Measurements from ENCODE around the gene RAD23A. TPM values are rescaled to one million over a fixed set of nuclear protein-coding genes. Genes with fewer than 3 reads are reported as not detected.
A peak's percentile ranks its signal among the peaks of the same experiment; 100 is the strongest.
"Not testable (repeated sequence)": the region's sequence is repeated elsewhere in the genome, so short reads cannot be mapped to it uniquely, and the experiment has no call there.

RAD23A gene
- 197 and 202 TPM in 2 replicates for total RNA-seq

- H3K4me3 Mint-ChIP-seq, result peak within 1 kb of the TSS; percentile 92
- peaks cover 48% of the 10 kb centered on the region for H3K4me1 Mint-ChIP-seq (ENCODE audit: low read depth)
- H3K27me3 Mint-ChIP-seq (ENCODE audit: insufficient read depth), result no peaks in the 10 kb centered on the region
- peak; percentile 98 for DNase-seq (ENCODE audit: low spot score)
- peak within 1 kb of the TSS; percentile 94 for H3K27ac Mint-ChIP-seq
- no peaks in the 10 kb centered on the region for H3K9me3 Mint-ChIP-seq
- H3K36me3 Mint-ChIP-seq (ENCODE audit: low read depth), result peaks cover 53% of the 10 kb centered on the region
- intact Hi-C loops (cut with micrococcal nuclease), result loop anchor here (1.0 to 2.0 kb wide), 3 partner anchors 9 to 205 kb away; partner anchors contain the start of genes FARSA, IER2 and STX10
These were observed at the start of gene RAD23A for GRCh38 chr19:12945479-12946091. TSS of gene RAD23A (plus strand) at chr19:12945862. CDS start at chr19:12945949, 87 bp downstream.

- no peak for DNase-seq (ENCODE audit: low spot score)
- intact Hi-C loops (cut with micrococcal nuclease), result no loop called here
- peaks cover 28% of the 10 kb centered on the region for H3K36me3 Mint-ChIP-seq (ENCODE audit: low read depth)
- H3K27me3 Mint-ChIP-seq (ENCODE audit: insufficient read depth), result no peaks in the 10 kb centered on the region
- H3K4me3 Mint-ChIP-seq, result no peak overlapping the region
- no peak overlapping the region for H3K27ac Mint-ChIP-seq
- peaks cover 12% of the 10 kb centered on the region for H3K4me1 Mint-ChIP-seq (ENCODE audit: low read depth)
- no peaks in the 10 kb centered on the region for H3K9me3 Mint-ChIP-seq
These were observed 49.2 kb upstream of the RAD23A start for GRCh38 chr19:12896460-12896859.

- Mint-ChIP-seq H3K9me3 (no peaks in the 10 kb centered on the region), H3K36me3 (ENCODE audit: low read depth) (peaks cover 14% of the 10 kb centered on the region), H3K4me3 (no peak overlapping the region), H3K27me3 (ENCODE audit: insufficient read depth) (no peaks in the 10 kb centered on the region), H3K27ac (no peak overlapping the region), H3K4me1 (ENCODE audit: low read depth) (peaks cover 9% of the 10 kb centered on the region)
- DNase-seq (ENCODE audit: low spot score), result no peak
- intact Hi-C loops (cut with micrococcal nuclease), result no loop called here
These were observed 45.7 kb upstream of the RAD23A start for GRCh38 chr19:12899891-12900518.

GRCh38 chr19:12907166-12907565 lies 38.5 kb upstream of the RAD23A start:
- no peaks in the 10 kb centered on the region for H3K27me3 Mint-ChIP-seq (ENCODE audit: insufficient read depth)
- no peaks in the 10 kb centered on the region for H3K4me1 Mint-ChIP-seq (ENCODE audit: low read depth)
- no peak for DNase-seq (ENCODE audit: low spot score)
- intact Hi-C loops (cut with micrococcal nuclease), result no loop called here
- peaks cover under 1% of the 10 kb centered on the region for H3K36me3 Mint-ChIP-seq (ENCODE audit: low read depth)
- H3K27ac Mint-ChIP-seq, result no peak overlapping the region
- H3K9me3 Mint-ChIP-seq, result no peaks in the 10 kb centered on the region
- no peak overlapping the region for H3K4me3 Mint-ChIP-seq

GRCh38 chr19:12912571-12912970 lies 33.1 kb upstream of the RAD23A start:
- Mint-ChIP-seq H3K9me3 (no peaks in the 10 kb centered on the region), H3K27ac (no peak overlapping the region), H3K4me1 (ENCODE audit: low read depth) (peaks cover 19% of the 10 kb centered on the region), H3K4me3 (no peak overlapping the region), H3K36me3 (ENCODE audit: low read depth) (peaks cover 3% of the 10 kb centered on the region), H3K27me3 (ENCODE audit: insufficient read depth) (no peaks in the 10 kb centered on the region)
- no peak for DNase-seq (ENCODE audit: low spot score)
- intact Hi-C loops (cut with micrococcal nuclease), result no loop called here

- no peak for DNase-seq (ENCODE audit: low spot score)
- Mint-ChIP-seq H3K9me3 (no peaks in the 10 kb centered on the region), H3K27me3 (ENCODE audit: insufficient read depth) (no peaks in the 10 kb centered on the region), H3K4me3 (no peak overlapping the region), H3K4me1 (ENCODE audit: low read depth) (peaks cover 19% of the 10 kb centered on the region), H3K27ac (peak overlapping the region; percentile 55), H3K36me3 (ENCODE audit: low read depth) (peaks cover 3% of the 10 kb centered on the region)
- intact Hi-C loops (cut with micrococcal nuclease), result no loop called here
These were observed 32.6 kb upstream of the RAD23A start for GRCh38 chr19:12913011-12913561.

- peak; percentile 51 for DNase-seq (ENCODE audit: low spot score)
- Mint-ChIP-seq H3K27me3 (ENCODE audit: insufficient read depth) (no peaks in the 10 kb centered on the region), H3K4me3 (peak overlapping the region; percentile 70), H3K36me3 (ENCODE audit: low read depth) (peaks cover 3% of the 10 kb centered on the region), H3K9me3 (no peaks in the 10 kb centered on the region), H3K27ac (peak overlapping the region; percentile 95), H3K4me1 (ENCODE audit: low read depth) (peaks cover 24% of the 10 kb centered on the region)
- intact Hi-C loops (cut with micrococcal nuclease), result no loop called here
These were observed 31.6 kb upstream of the RAD23A start for GRCh38 chr19:12913851-12914690.

GRCh38 chr19:12915860-12916259 lies 29.8 kb upstream of the RAD23A start:
- DNase-seq (ENCODE audit: low spot score); H3K27ac Mint-ChIP-seq; H3K9me3 Mint-ChIP-seq; H3K36me3 Mint-ChIP-seq (ENCODE audit: low read depth); H3K4me3 Mint-ChIP-seq; H3K27me3 Mint-ChIP-seq (ENCODE audit: insufficient read depth): not testable (repeated sequence)
- intact Hi-C loops (cut with micrococcal nuclease), result loop anchor here (1.0 kb wide), 1 partner anchor 25 kb away; the partner anchor contains the start of gene GCDH
- H3K4me1 Mint-ChIP-seq (ENCODE audit: low read depth), result peaks cover 33% of the 10 kb centered on the region

- H3K27me3 Mint-ChIP-seq (ENCODE audit: insufficient read depth), result no peaks in the 10 kb centered on the region
- H3K9me3 Mint-ChIP-seq, result no peaks in the 10 kb centered on the region
- H3K4me1 Mint-ChIP-seq (ENCODE audit: low read depth), result peaks cover 31% of the 10 kb centered on the region
- peaks cover 15% of the 10 kb centered on the region for H3K36me3 Mint-ChIP-seq (ENCODE audit: low read depth)
- DNase-seq (ENCODE audit: low spot score), result no peak
- intact Hi-C loops (cut with micrococcal nuclease), result no loop called here
- peak overlapping the region; percentile 85 for H3K27ac Mint-ChIP-seq
- peak overlapping the region; percentile 75 for H3K4me3 Mint-ChIP-seq
These were observed 27.4 kb upstream of the RAD23A start for GRCh38 chr19:12918253-12918652.

GRCh38 chr19:12921047-12921446 lies 24.6 kb upstream of the RAD23A start:
- intact Hi-C loops (cut with micrococcal nuclease), result no loop called here
- Mint-ChIP-seq H3K4me3 (no peak overlapping the region), H3K9me3 (no peaks in the 10 kb centered on the region), H3K27me3 (ENCODE audit: insufficient read depth) (no peaks in the 10 kb centered on the region), H3K4me1 (ENCODE audit: low read depth) (peaks cover 14% of the 10 kb centered on the region), H3K27ac (peak overlapping the region; percentile 52), H3K36me3 (ENCODE audit: low read depth) (peaks cover 29% of the 10 kb centered on the region)
- no peak for DNase-seq (ENCODE audit: low spot score)

- Mint-ChIP-seq H3K27me3 (ENCODE audit: insufficient read depth) (no peaks in the 10 kb centered on the region), H3K27ac (no peak overlapping the region), H3K4me3 (no peak overlapping the region), H3K4me1 (ENCODE audit: low read depth) (peaks cover 14% of the 10 kb centered on the region), H3K9me3 (no peaks in the 10 kb centered on the region), H3K36me3 (ENCODE audit: low read depth) (peaks cover 37% of the 10 kb centered on the region)
- DNase-seq (ENCODE audit: low spot score), result no peak
- intact Hi-C loops (cut with micrococcal nuclease), result no loop called here
These were observed 22.7 kb upstream of the RAD23A start for GRCh38 chr19:12922959-12923358.

GRCh38 chr19:12924621-12925310 lies 20.9 kb upstream of the RAD23A start:
- Mint-ChIP-seq H3K36me3 (ENCODE audit: low read depth) (peaks cover 49% of the 10 kb centered on the region), H3K27me3 (ENCODE audit: insufficient read depth) (no peaks in the 10 kb centered on the region), H3K4me3 (no peak overlapping the region), H3K27ac (no peak overlapping the region), H3K9me3 (no peaks in the 10 kb centered on the region), H3K4me1 (ENCODE audit: low read depth) (peaks cover 5% of the 10 kb centered on the region)
- no peak for DNase-seq (ENCODE audit: low spot score)
- intact Hi-C loops (cut with micrococcal nuclease), result no loop called here
